Neural cell (in vitro differentiated cells): Measurements from ENCODE around the gene MARK3. TPM values are rescaled to one million over a fixed set of nuclear protein-coding genes. Genes with fewer than 3 reads are reported as not detected.

Experiments
- H2AFZ ChIP-seq: fragments of 200-600, 300-800 bp; sonication (generic), shearing (Covaris generic); 2 replicates; pipeline ENCODE4 v1.6.0; 2014; ENCODE audit warnings: low read depth, mild to moderate bottlenecking, antibody characterized with exemption, low read length, moderate library complexity
- H3F3A ChIP-seq: fragments of 200-600 bp; shearing (Covaris generic); 2 replicates; pipeline ENCODE4 v1.6.1; 2016; ENCODE audit warnings: mild to moderate bottlenecking, moderate library complexity, mixed read lengths, antibody characterized with exemption, low read length; ENCODE audit not compliant: insufficient read depth, poor library complexity, severe bottlenecking
- H3K27ac ChIP-seq: fragments of 200-600, 300-800 bp; sonication (generic), shearing (Covaris generic); 2 replicates; pipeline ENCODE4 v1.5.1; 2014; ENCODE audit warnings: mild to moderate bottlenecking, low read length, moderate library complexity
- H3K27me3 ChIP-seq: fragments of 300-800, 200-600 bp; sonication (generic), shearing (Covaris generic); 2 replicates; pipeline ENCODE4 v1.6.0; 2014; ENCODE audit warnings: mild to moderate bottlenecking, low read depth, low read length, moderate library complexity; ENCODE audit not compliant: insufficient read depth
- H3K36me3 ChIP-seq: fragments of 300-800, 200-600 bp; sonication (generic), shearing (Covaris generic); 2 replicates; pipeline ENCODE4 v1.5.1; 2014; ENCODE audit warnings: mild to moderate bottlenecking, antibody characterized with exemption, low read length, moderate library complexity; ENCODE audit not compliant: insufficient read depth
- H3K4me2 ChIP-seq: fragments of 300-800, 200-600 bp; sonication (generic), shearing (Covaris generic); 2 replicates; pipeline ENCODE4 v1.6.0; 2014; ENCODE audit warnings: mild to moderate bottlenecking, low read length
- H3K4me3 ChIP-seq: fragments of 300-800, 200-600 bp; sonication (generic), shearing (Covaris generic); 2 replicates; pipeline ENCODE4 v1.5.1; 2014; ENCODE audit warnings: mild to moderate bottlenecking, low read length, moderate library complexity
- H3K79me2 ChIP-seq: fragments of 200-600 bp; shearing (Covaris generic); replicated peaks from 2 replicates; pipeline ENCODE4 v1.6.0; 2014; ENCODE audit warnings: mild to moderate bottlenecking, low read length, moderate library complexity; ENCODE audit not compliant: insufficient read depth
- H3K9ac ChIP-seq: fragments of 300-800, 200-600 bp; sonication (generic), shearing (Covaris generic); 2 replicates; pipeline ENCODE4 v1.6.1; 2016; ENCODE audit warnings: mild to moderate bottlenecking, low read length, mixed read lengths
- H3K9me2 ChIP-seq: fragments of 200-600 bp; shearing (Covaris generic); 2 replicates; pipeline ENCODE4 v1.6.1; 2016; ENCODE audit warnings: mild to moderate bottlenecking, low read length, mixed read lengths; ENCODE audit not compliant: insufficient read depth
- H3K9me3 ChIP-seq: fragments of 200-600, 300-800 bp; sonication (generic), shearing (Covaris generic); 2 replicates; pipeline ENCODE4 v1.6.1; 2016; ENCODE audit warnings: mild to moderate bottlenecking, mixed run types, low read length, moderate library complexity, mixed read lengths
- H4K20me1 ChIP-seq: fragments of 200-600 bp; shearing (Covaris generic); 2 replicates; pipeline ENCODE4 v1.6.1; 2016; ENCODE audit warnings: mild to moderate bottlenecking, mixed run types; ENCODE audit not compliant: insufficient read depth
- EP300 ChIP-seq: fragments of 450-650 bp; conservative IDR thresholded peaks from 2 replicates; pipeline ENCODE4 v1.6.1; 2014; ENCODE audit warnings: antibody characterized with exemption, mild to moderate bottlenecking, moderate library complexity; ENCODE audit not compliant: poor library complexity, severe bottlenecking
- EZH2 ChIP-seq: fragments of 200-600, 300-800 bp; shearing (Covaris generic), sonication (generic); IDR thresholded peaks from 2 replicates; pipeline ENCODE4 v1.6.1; 2014; ENCODE audit warnings: antibody characterized with exemption, low read length, borderline replicate concordance, mild to moderate bottlenecking; ENCODE audit not compliant: insufficient read depth, poor library complexity, severe bottlenecking
- MXI1 ChIP-seq: fragments of 450-650 bp; conservative IDR thresholded peaks from 2 replicates; pipeline ENCODE4 v1.6.1; 2014; ENCODE audit warnings: antibody characterized with exemption, mild to moderate bottlenecking; ENCODE audit not compliant: poor library complexity, severe bottlenecking
- POLR2AphosphoS5 ChIP-seq: IDR thresholded peaks from 2 replicates; pipeline ENCODE4 v1.6.1; 2012
- RAD21 ChIP-seq: fragments of 450-650 bp; conservative IDR thresholded peaks from 2 replicates; pipeline ENCODE4 v1.6.1; 2014; ENCODE audit warnings: antibody characterized with exemption, mild to moderate bottlenecking, moderate library complexity
- REST ChIP-seq: IDR thresholded peaks from 2 replicates; pipeline ENCODE4 v1.6.1; 2012; ENCODE audit warnings: borderline replicate concordance
- SMC3 ChIP-seq: fragments of 450-650 bp; conservative IDR thresholded peaks from 2 replicates; pipeline ENCODE4 v1.6.1; 2014; ENCODE audit warnings: antibody characterized with exemption, mild to moderate bottlenecking, moderate library complexity; ENCODE audit not compliant: poor library complexity
- TAF1 ChIP-seq: IDR thresholded peaks from 2 replicates; pipeline ENCODE4 v1.6.1; 2012; ENCODE audit warnings: low read depth
- polyA plus RNA-seq: library from polyadenylated mRNA; depleted of rRNA; stranded (reverse); fragments of >200 nt; gene quantifications from 2 replicates; pipeline ENCODE4 v1.2.3, GENCODE V29; 2014
- TF ChIP-seq, protein P1 (sequence below): fragments of 450-650 bp; IDR thresholded peaks from 2 replicates; pipeline ENCODE4 v1.5.1; 2014; ENCODE audit warnings: antibody characterized with exemption, mild to moderate bottlenecking, moderate library complexity; ENCODE audit not compliant: poor library complexity, severe bottlenecking

MARK3 gene
- polyA plus RNA-seq, 1 donor from 2014 or later = 158 TPM

- Histone ChIP-seq H3K27me3 (no peaks in the 10 kb centered on the region), H3K9ac (peak overlapping the region; percentile 23), H3K4me3 (peak overlapping the region; percentile 91), H3K79me2 (peaks cover 16% of the 10 kb centered on the region), H3F3A (no peaks in the 10 kb centered on the region), H3K9me3 (no peaks in the 10 kb centered on the region), H3K36me3 (peaks cover 7% of the 10 kb centered on the region), H3K9me2 (no peaks in the 10 kb centered on the region), H2AFZ (no peak overlapping the region), H4K20me1 (peaks cover 19% of the 10 kb centered on the region), H3K27ac (peak overlapping the region; percentile 90), H3K4me2 (no peak overlapping the region)
- TF ChIP-seq EZH2 = no peak
- no peak for TF ChIP-seq RAD21
- TF ChIP-seq TAF1 = no peak
- no peak for TF ChIP-seq POLR2AphosphoS5
- no peak for TF ChIP-seq EP300
- TF ChIP-seq, protein P1, sequence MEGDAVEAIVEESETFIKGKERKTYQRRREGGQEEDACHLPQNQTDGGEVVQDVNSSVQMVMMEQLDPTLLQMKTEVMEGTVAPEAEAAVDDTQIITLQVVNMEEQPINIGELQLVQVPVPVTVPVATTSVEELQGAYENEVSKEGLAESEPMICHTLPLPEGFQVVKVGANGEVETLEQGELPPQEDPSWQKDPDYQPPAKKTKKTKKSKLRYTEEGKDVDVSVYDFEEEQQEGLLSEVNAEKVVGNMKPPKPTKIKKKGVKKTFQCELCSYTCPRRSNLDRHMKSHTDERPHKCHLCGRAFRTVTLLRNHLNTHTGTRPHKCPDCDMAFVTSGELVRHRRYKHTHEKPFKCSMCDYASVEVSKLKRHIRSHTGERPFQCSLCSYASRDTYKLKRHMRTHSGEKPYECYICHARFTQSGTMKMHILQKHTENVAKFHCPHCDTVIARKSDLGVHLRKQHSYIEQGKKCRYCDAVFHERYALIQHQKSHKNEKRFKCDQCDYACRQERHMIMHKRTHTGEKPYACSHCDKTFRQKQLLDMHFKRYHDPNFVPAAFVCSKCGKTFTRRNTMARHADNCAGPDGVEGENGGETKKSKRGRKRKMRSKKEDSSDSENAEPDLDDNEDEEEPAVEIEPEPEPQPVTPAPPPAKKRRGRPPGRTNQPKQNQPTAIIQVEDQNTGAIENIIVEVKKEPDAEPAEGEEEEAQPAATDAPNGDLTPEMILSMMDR = no peak
- no peak for TF ChIP-seq REST
- no peak for TF ChIP-seq SMC3
- no peak for TF ChIP-seq MXI1
Observed at GRCh38 chr14:103519043-103519836, 134.0 kb downstream of the MARK3 start.

DNA sequence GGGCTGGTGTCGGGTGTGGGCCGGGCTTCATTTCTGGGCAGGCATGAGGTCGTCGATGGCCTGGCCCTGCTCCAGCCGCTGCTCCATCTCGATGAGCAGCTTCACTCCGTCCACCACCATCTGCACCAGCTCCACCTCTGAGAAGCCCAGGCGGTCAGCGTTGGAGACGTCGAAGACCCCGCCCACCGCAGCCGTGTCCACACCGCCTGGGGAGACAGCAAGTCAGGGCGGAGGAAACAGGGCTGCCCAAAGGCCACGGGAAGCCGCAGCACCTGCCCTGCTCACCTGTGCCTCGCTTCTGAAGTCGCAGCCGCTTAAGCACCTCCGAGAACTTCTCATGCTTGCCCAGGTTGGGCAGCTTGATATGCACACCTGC lies 134.6 kb downstream of the MARK3 start:
- H3K4me3 ChIP-seq = peak overlapping the region; percentile 91
- H4K20me1 ChIP-seq = peaks cover 19% of the 10 kb centered on the region

More for the DNA sequence above, 134.6 kb downstream of the MARK3 start:
- no peaks in the 10 kb centered on the region for H3K9me3 ChIP-seq
- H3K9me2 ChIP-seq = no peaks in the 10 kb centered on the region
- no peaks in the 10 kb centered on the region for H3K27me3 ChIP-seq
- no peak overlapping the region for H2AFZ ChIP-seq
- TF ChIP-seq REST = no peak
- no peak for TF ChIP-seq EZH2
- no peak for TF ChIP-seq POLR2AphosphoS5
- no peak for TF ChIP-seq TAF1
- TF ChIP-seq SMC3 = no peak
- TF ChIP-seq RAD21 = no peak
- no peak for TF ChIP-seq EP300
- TF ChIP-seq, protein P1 = no peak
- TF ChIP-seq MXI1 = no peak
- H3K4me2 ChIP-seq = no peak overlapping the region
- peaks cover 16% of the 10 kb centered on the region for H3K79me2 ChIP-seq
- H3K27ac ChIP-seq = peak overlapping the region; percentile 90
- peak overlapping the region; percentile 97 for H3K9ac ChIP-seq
- H3F3A ChIP-seq = no peaks in the 10 kb centered on the region
- peaks cover 7% of the 10 kb centered on the region for H3K36me3 ChIP-seq
